HG02571 (cell line): ENCODE measurements around the gene MAP9.
"Not testable (repeated sequence)": the region's sequence is repeated elsewhere in the genome, so short reads cannot be mapped to it uniquely, and the experiment has no call there.

Experiments
- ATAC-seq: cut with Tn5 transposase; IDR thresholded peaks from one replicate; pipeline ENCODE4 v1.9.1; 2021; ENCODE audit warnings: mild to moderate bottlenecking, moderate library complexity; ENCODE audit not compliant: unreplicated experiment

MAP9 gene

DNA sequence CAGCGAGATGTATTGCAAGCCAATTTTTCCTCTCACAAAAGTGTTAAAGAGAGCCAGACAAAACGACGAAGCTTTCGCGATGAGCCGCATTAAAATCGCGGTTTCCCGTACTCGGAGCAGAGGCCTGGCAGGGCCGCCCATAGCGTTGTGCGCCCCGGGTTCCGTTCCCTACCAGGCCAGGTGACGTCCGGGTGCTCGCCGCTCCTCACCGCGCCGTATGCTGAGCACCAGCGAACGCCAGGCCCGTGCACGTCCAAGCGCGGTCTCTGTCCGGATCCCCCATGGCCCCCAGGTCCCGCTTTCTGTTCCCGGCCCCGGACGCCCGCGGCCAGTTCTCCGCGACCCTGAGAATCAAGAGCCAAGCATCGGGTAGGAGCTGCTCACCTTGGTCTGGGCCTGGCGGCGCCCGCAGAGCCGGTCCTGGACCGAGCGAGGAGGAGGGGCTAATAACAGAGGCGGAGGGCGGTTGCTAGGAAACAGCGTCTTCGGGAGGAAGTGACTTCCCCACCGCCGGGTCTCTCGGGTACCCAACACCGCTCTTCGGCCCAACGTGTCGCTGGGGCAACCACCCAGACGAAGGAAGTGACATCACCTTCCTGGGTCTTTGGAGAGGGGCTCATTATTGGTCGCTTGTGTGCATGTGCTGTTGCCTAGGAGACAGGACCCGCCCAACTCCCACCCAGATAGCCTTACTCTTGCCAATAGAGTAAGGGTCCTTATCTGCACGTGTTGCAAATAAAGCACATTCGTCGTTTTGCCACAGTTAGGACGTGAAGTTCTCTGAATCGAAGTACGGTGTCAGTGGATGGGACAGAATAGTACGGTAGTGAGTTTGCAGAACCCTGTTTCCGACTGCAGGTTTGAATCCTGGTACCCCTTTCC is at the start of gene MAP9:
TSS of gene MAP9 (minus strand) at position 579 of the 882 bp plus-strand sequence. CDS start 1,115 bp downstream, outside the sequence.
- peak; percentile 99 for ATAC-seq

DNA sequence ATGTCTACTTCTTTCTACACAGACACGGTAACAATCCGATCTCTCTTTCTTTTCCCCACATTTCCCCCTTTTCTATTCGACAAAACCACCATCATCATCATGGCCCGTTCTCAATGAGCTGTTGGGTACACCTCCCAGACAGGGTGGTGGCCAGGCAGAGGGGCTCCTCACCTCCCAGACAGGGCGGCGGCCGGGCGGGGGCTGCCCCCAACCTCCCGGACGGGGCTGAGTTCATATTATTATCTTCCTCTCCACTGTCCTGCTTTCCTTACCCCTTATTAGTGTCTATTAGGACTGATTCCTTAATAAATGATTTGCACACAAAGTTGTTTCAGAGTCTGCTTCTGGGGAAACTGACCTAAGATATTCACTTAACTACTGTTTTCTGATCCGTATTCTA is 48.0 kb upstream of the MAP9 start:
- ATAC-seq, result not testable (repeated sequence)

DNA sequence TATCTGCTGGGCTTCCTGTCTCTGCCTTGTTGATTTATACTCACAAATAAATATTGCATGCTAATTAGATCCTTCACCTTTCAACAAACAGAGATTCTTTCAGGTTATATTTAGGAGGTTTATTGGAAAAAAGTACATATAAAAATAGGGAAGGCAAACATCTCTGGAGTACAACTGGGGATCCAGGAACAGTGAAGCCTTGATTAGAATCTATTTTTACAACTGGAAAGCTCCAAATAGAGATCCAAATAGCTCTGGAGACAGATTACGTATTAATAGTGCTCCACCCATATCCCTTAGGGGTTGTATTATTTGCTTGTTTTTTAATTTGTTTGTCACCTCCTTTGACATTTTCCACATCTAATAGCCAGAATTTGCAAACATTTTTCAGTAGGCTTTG is 46.9 kb upstream of the MAP9 start:
- no peak for ATAC-seq

DNA sequence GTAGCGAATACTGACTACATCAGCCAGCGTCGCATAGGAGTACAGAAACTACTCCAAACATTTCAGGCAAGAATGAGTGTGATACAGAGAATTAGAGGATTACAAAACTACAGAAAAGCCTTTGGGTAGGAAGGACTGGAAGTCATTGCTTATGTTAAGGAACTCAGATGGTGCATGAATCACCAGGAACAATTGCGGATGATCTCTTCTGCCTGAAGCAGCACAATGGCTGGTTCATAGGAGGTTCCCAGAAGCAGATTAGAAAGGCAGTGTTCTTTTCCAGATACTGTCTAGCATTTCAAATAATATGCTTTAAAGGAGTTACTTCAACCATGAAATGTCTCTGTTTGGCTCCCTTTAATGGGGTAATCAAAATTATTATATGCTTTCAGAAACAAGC is 42.5 kb upstream of the MAP9 start:
- ATAC-seq, result no peak

DNA sequence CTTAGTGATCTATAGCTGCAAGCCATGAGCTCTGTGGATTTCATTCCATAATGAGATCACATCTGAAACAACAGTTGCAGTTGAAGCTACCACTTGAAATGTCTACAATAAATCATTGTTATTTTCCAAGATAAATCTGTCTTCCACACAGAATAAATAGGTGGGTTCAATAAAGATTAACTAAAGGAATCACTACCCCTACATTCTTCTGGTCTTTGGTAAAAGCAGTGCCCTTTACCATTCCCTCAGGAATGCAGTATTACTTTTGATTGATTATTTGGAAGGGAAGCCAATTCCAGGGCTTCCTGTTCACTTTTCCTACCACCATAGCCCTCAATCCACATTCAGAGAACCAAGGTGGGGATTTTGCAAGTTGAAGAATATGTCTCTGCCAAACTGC is 38.9 kb upstream of the MAP9 start:
- no peak for ATAC-seq

DNA sequence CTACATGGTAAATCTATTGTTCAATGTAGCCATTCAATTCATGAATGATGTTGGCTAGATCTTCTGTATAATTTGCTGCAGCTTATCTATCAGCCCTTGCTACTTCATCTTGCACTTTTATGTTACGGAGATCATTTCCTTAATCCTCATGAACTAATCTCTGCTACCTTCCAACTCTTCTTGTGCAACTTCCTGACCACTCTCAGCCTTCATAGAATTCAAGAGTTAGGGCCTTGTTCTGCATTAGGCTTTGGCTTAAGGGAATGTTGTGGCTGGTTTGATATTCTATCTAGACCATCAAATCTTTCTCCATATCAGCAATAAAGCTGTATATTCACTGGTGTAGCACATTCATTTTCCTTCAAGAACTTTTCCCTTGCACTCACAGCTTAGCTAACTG is 36.7 kb upstream of the MAP9 start:
- no peak for ATAC-seq

DNA sequence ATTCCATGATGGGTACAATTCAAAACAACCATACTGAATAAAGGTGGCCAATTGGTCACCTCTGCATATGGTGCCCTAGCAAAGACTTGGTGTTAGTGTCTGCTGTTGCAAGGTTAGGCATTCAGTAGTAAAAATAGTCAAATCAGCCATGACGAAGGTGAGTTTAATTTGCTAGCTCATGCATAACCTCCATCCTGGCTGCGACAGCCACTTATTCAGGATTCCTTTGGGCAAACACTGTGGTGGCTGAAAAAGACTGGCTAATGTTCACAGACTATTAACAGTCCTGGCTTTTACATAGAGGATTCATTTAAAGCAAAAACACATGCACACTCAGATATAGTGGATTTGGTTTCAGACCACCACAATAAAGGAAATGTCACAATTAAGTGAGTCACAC is 34.8 kb upstream of the MAP9 start:
- no peak for ATAC-seq

DNA sequence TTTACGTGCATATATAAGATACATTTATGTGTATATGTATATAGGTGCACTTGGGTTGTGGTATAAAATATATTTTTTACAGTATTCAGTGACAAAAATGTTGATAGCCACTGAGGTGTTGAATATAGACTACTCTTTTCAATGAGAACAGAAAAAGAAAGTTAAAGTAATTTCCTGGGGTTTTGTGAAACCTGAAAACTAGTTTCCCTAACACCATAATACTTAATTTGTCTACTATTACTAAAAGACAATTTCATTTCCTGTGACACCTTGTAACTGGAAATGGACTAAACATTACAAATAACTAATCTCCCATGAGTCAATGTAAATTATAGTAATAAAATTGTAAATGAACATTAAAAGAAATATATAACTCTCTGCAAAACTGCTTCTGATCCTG is 32.0 kb upstream of the MAP9 start:
- ATAC-seq, result no peak

DNA sequence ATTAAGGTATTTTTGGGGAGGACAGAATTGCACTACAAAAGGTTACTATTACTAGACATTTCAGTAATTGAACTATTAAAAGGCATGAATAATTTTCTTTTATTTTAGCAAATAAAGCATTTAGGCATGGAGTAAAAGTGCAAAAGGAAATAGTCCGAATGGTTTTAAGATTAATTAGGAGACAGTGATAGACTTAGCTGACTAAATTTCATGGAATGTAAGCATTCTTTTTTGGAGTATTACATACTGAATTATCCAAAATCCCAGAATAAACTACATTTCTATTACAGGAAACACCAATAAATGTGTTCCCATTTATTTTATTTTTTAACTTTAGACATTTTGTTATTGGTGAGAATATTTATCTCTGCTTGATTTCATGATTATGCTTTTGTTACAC is 30.7 kb upstream of the MAP9 start:
- ATAC-seq, result no peak

DNA sequence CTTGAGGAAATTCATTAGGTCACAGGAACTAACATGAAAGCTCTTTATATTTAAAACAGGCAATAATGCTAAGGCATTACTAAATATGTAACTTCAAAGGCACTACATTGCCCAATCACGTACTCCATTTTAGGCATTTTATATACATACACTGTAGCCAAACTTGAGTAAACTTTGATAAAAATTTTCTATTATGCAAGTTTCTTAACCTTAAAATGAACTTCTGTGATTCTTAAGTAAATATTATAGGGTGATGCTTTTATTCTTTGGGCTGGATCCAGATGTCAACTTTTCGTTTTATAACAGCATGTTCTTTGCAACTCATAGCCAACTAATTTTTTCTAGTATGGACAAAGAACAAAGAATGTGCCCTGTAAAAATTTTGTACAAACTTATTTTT is 28.3 kb upstream of the MAP9 start:
- ATAC-seq, result no peak

DNA sequence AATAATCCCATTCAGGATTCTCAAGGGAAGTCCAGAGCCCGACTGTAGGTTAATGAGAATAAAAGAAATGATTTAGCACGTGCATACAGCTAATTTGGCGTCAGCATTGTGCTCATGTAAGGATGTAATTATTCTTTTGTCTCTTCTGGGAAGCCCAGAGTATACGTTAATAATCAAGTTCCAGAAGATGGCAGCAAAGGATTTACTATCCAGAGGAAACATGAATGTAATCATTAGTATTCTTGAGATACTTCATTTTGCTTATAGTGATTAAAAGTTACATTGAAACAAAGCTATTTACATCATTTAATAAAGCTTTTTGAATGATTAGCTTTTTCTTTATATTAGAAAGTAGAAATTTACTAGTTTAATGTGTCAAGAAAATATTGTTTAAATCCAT is 27.1 kb upstream of the MAP9 start:
- no peak for ATAC-seq

DNA sequence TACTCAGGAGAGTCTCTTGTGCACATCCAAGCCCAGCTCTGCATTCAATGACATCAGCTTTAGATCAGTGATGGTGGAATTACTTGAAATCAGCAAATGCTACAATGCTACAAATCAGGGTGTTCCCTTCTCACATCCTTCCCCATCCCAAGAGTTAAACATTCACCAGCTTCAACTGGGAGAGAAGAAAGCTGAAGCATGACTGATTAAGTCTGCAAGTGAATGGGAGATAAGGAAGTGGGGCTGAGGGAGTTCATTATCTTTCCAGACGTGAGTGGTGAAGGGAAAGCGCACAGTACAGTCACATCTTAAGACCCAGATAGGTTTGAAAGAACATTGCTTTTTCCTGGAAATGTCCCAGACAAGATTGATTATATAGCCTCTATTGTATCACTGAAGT is 26.2 kb upstream of the MAP9 start:
- ATAC-seq, result no peak

DNA sequence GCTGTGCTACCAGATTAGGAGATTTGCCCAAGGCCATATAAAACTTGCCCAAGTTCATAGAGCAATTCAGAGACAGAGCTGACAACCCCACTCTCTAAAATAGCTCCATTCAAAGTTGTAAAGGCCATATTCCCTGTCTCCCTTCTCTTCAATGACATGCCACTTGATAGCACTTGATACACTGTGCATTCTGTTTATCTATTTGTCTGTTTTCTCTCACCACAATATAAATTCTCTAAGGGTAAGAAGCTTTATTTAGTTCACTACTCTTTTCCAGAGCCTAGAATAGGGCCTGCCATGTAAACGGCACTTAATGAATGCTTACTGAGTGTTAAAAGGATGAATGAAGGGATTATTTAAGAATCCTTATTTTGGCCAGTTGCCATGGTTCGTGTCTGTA is 24.1 kb upstream of the MAP9 start:
- ATAC-seq, result no peak

DNA sequence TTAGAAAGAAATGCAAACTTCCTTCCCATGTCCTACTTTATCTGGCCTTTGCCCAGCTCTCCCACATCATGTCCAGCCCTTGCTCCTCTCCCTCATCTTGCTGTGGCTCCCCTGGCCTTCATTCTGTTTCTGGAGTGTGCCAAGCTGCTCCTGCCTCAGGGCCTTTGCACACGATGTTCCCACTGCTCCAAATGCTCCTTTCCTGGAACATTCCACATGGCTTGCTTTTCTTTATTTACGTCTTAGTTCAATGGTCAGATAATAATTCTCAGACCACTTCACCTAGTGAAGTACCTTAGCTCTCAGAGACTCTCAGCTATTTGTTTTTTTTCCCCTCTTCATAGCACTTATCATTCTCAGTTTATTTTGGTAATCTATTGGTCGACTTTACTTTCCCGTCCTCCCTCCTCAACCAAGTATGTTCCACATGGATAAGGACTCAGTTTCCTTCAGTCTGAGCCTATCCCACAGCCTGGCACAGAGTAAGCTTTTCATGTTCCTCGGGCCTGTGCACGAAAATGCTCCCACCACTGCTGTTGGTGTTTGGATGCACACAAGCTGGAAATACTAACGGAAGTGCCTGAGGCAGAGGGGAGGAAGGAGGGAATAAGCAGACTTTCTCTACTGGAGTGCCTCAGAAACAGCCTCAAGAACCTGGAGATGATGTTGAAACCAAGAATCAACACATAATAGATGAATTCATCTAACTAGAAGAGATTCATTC is 23.4 kb upstream of the MAP9 start:
- ATAC-seq, result no peak

DNA sequence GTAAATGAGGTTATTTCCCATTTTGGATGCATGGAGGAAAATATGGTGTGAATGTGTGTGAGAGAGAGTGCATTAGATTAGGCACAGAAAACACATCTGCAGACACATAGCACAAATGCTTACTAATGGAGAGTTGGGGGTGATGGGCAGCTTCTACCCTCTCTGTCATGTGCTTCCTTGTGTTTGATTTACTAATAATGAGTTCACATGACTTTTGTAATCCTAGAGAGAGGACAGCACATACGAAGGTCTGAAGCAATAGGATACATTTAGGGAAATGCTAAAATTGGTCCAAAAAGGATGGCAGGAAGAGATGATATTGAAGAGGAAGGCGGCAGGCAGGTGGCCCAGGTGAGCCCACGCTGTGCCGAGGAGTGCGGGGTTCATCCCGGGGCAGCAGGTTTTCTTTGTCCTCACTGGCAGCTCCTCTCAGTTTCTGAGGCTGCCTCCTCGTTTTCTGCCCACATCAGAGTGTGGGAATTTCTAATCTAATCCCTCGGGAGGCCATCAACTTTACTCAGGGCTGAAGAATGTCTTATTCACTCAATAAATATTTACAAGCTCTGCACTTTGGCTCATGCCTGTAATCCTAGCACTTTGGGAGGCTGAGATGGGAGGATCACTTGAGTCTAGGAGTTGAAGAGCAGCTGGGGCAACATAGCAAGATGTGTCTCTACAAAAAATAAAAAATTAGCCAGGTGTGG is 15.9 kb upstream of the MAP9 start:
- ATAC-seq, result no peak

DNA sequence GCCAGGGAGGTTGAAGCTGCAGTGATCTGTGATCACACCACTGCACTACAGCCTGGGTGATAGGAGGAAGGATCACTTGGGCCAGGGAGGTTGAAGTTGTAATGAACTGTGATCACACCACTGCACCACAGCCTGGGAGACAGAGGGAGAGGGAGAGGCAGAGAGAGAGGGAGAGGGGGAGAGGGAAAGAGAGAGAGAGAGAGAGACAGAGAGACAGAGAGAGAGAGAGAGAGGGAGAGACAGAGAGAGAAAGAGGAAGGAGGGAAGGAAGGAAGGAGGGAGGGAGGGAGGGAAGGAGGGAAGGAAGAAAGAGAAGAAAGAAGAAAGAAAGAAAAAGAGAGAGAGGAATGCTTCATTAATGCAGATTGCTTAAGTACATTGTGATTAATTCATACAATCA is 15.2 kb upstream of the MAP9 start:
- ATAC-seq, result no peak

DNA sequence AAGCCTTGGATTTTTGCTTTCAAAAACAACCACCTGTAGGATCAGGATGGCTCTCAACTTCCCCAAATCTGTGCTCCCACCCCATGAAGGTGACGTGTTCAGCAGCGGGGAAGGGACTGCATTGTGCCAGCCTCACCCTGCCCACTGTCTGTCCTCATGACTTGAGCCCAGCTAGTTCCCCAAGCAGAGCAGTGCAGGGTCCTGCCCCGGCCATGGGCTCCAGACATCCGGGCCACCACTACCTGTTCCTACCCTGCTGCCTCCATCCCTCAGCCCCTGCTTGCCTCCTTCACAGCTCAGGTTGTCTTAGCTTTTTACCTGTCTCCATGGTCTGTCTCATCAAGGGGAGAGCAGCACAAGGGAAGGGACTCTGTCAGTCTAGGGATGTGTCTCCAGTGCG is 11.4 kb upstream of the MAP9 start:
- no peak for ATAC-seq

DNA sequence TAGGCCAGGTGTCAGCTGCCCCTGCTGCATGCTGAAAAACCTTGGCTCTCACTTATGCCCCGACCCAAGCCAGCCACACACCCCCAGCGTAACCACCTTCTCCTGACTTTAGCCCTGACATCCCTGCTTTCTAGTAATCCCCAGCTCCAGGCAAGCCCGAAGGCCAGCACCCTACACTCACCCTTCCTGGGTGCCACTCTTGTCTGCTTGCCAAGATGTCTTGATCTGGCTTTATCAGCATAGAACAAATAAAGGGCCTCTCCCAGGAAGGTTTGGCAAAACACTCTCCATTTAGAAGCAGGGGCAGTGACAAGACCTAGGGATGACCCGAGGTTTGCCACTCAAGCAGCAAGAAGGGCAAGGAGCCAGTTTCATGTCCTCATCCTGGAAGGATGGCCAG is 6.8 kb upstream of the MAP9 start:
- ATAC-seq, result no peak

DNA sequence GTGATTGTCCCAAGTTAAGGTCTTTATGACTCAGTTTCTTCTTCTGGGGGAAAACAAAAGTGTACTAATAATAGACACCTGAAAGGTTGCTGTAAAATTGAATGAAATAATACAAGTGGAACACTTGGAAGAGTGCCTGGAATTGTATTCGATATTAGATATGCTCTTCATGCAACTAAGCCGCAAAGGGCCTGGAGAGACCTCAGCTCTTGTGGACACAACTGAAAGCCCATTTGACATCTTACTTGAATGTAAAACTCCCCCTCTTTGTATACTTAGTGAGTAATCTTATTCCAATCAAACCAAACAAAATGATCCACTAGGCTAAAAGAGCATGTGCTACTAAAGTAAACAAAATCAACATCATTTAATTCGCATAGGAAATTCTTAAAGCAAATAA is 511 bp upstream of the MAP9 start:
- ATAC-seq, result no peak

DNA sequence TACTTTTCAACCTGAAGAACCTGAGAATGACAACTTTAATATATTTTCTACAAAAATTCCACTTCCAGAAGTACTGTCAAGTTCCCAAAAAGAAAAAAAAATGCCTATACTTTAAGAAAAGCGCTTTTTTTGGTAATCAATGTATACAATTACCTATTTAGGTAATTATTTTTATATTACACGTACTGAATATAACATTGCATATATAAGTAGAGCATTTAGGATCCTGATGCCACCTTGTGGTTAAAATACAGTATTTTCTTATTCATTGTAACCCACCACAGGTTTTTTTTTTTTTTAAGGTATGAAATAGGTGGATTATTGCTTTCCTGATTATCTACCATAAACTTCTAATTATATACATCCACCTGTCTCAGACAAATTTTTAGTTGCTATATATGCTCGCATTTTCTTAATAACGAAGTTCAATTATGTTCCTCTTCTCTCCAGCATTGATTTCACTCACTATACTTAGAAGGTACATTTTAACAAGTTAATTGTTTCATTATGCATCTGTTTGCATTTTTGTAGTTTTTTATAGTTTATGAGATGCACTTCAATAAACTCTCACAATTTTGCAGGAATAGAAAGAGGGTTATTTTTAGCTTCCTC is 5.2 kb downstream of the MAP9 start:
- ATAC-seq, result no peak

DNA sequence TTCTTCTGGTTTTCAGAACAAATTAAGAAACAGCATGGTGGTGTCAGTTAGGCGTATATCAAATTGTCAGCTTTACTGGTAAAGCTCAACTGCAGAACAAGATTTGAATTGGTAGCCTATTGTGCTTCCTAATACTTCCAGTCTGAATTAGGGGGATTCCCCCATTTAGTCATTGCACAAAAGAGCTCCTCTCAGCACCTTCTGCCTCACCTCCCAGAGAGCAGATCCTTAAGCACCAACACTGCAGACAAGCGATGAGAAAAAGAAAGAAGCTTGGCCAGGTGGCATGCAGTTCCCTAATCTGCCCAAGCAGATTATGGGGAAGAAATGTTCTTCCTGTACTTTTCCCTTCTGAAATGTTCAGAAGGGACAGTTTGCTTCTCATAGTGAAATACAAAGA is 9.2 kb downstream of the MAP9 start:
- peak; percentile 51 for ATAC-seq
